ENCODE results near the gene SELPLG.
A peak's percentile ranks its signal among the peaks of the same experiment; 100 is the strongest.
"Not testable (repeated sequence)": the region's sequence is repeated elsewhere in the genome, so short reads cannot be mapped to it uniquely, and the experiment has no call there.

SELPLG gene

GRCh38 chr12:108603743-108604142, 30.0 kb downstream of the SELPLG start:
- DNase-seq (ENCODE audit: low read depth), result no peak

GRCh38 chr12:108602976-108603704, 30.6 kb downstream of the SELPLG start:
- no peak for DNase-seq (ENCODE audit: low read depth)

- DNase-seq (ENCODE audit: low read depth), result no peak
These were observed 31.4 kb downstream of the SELPLG start for GRCh38 chr12:108602209-108602705.

GRCh38 chr12:108600702-108601007, 33.0 kb downstream of the SELPLG start:
- no peak for DNase-seq (ENCODE audit: low read depth)

GRCh38 chr12:108599948-108600701, 33.6 kb downstream of the SELPLG start:
- DNase-seq (ENCODE audit: low read depth), result no peak

- DNase-seq (ENCODE audit: low read depth), result no peak
These were observed 34.2 kb downstream of the SELPLG start for GRCh38 chr12:108599541-108599940.

GRCh38 chr12:108598553-108599250, 35.0 kb downstream of the SELPLG start:
- no peak for DNase-seq (ENCODE audit: low read depth)

- DNase-seq (ENCODE audit: low read depth), result peak; percentile 14
These were observed 35.9 kb downstream of the SELPLG start, which contains the start of gene TMEM119 for GRCh38 chr12:108597559-108598471. TMEM119 (minus strand) TSS chr12:108598084; CDS start chr12:108592383, 5,701 bp downstream.

- no peak for DNase-seq (ENCODE audit: low read depth)
These were observed 36.7 kb downstream of the SELPLG start for GRCh38 chr12:108596854-108597558.

- no peak for DNase-seq (ENCODE audit: low read depth)
These were observed 37.7 kb downstream of the SELPLG start for GRCh38 chr12:108595711-108596647.

GRCh38 chr12:108594960-108595710, 38.6 kb downstream of the SELPLG start:
- DNase-seq (ENCODE audit: low read depth), result no peak

- no peak for DNase-seq (ENCODE audit: low read depth)
These were observed 39.3 kb downstream of the SELPLG start for GRCh38 chr12:108594323-108594903.

- DNase-seq (ENCODE audit: low read depth), result no peak
These were observed 41.4 kb downstream of the SELPLG start for GRCh38 chr12:108592033-108592909.

- no peak for DNase-seq (ENCODE audit: low read depth)
These were observed 42.3 kb downstream of the SELPLG start for GRCh38 chr12:108591267-108591980.

GRCh38 chr12:108590463-108590862, 43.2 kb downstream of the SELPLG start:
- not testable (repeated sequence) for DNase-seq (ENCODE audit: low read depth)

- DNase-seq (ENCODE audit: low read depth), result no peak
These were observed 43.9 kb downstream of the SELPLG start for GRCh38 chr12:108589840-108590229.

Data from amniotic epithelial cell (primary cell).